SK-N-SH treated with all-trans-retinoic acid at 6 μM for 48 hours (cell line): Measurements from ENCODE around the gene PARP11.

Experiments used
- ATAC-seq: fragments of 200-7000 bp; cut with Tn5 transposase; 3 replicates; pipeline ENCODE4 v1.9.1; 2020; ENCODE audit warnings: mild to moderate bottlenecking, moderate library complexity
- ARNTL ChIP-seq: fragments of 450-650 bp; formaldehyde crosslinking; IDR thresholded peaks from 2 replicates; pipeline ENCODE4 v1.5.0; 2020; ENCODE audit warnings: low read depth, mild to moderate bottlenecking, moderate library complexity, borderline replicate concordance
- BACH2 ChIP-seq: fragments of 250-450 bp; sonication (Bioruptor Pico); IDR thresholded peaks from 2 replicates; pipeline ENCODE4 v1.9.0; 2021; ENCODE audit warnings: mild to moderate bottlenecking, borderline replicate concordance
- CREB5 ChIP-seq: fragments of 250-450 bp; sonication (Bioruptor Pico); IDR thresholded peaks from 2 replicates; pipeline ENCODE4 v1.5.1; 2020; ENCODE audit warnings: low read depth, mild to moderate bottlenecking, moderate library complexity
- CSDC2 ChIP-seq: fragments of 250-450 bp; sonication (Bioruptor Pico); IDR thresholded peaks from 2 replicates; pipeline ENCODE4 v1.5.0; 2020; ENCODE audit warnings: mild to moderate bottlenecking, moderate library complexity
- CSRNP3 ChIP-seq: fragments of 250-450 bp; sonication (Bioruptor Pico); IDR thresholded peaks from 2 replicates; pipeline ENCODE4 v1.5.1; 2021; ENCODE audit warnings: mild to moderate bottlenecking, moderate library complexity
- ESRRG ChIP-seq: fragments of 250-450 bp; sonication (Bioruptor Pico); IDR thresholded peaks from 2 replicates; pipeline ENCODE4 v1.6.1; 2021; ENCODE audit warnings: mild to moderate bottlenecking
- GLIS3 ChIP-seq: fragments of 250-450 bp; sonication (Bioruptor Pico); IDR thresholded peaks from 2 replicates; pipeline ENCODE4 v1.5.0; 2020; ENCODE audit warnings: mild to moderate bottlenecking, moderate library complexity
- ISL1 ChIP-seq: fragments of 250-450 bp; sonication (Bioruptor Pico); IDR thresholded peaks from 2 replicates; pipeline ENCODE4 v2.1.2; 2022; ENCODE audit warnings: mild to moderate bottlenecking, moderate library complexity
- OSR1 ChIP-seq: fragments of 250-450 bp; sonication (Bioruptor Pico); IDR thresholded peaks from 2 replicates; pipeline ENCODE4 v1.8.0; 2022; ENCODE audit warnings: moderate library complexity, mild to moderate bottlenecking, inconsistent platforms
- PATZ1 ChIP-seq: fragments of 250-450 bp; sonication (Bioruptor Pico); IDR thresholded peaks from 2 replicates; pipeline ENCODE4 v1.8.0; 2020; ENCODE audit warnings: mild to moderate bottlenecking, moderate library complexity, borderline replicate concordance
- POU6F1 ChIP-seq: fragments of 250-450 bp; sonication (Bioruptor Pico); IDR thresholded peaks from 2 replicates; pipeline ENCODE4 v1.8.0; 2021; ENCODE audit warnings: low read depth, mild to moderate bottlenecking, moderate library complexity, borderline replicate concordance
- RARB ChIP-seq: fragments of 250-450 bp; sonication (Bioruptor Pico); IDR thresholded peaks from 2 replicates; pipeline ENCODE4 v1.8.0; 2021; ENCODE audit warnings: mild to moderate bottlenecking, moderate library complexity
- SNAI2 ChIP-seq: fragments of 250-450 bp; sonication (Bioruptor Pico); IDR thresholded peaks from 2 replicates; pipeline ENCODE4 v1.5.0; 2020; ENCODE audit warnings: mild to moderate bottlenecking, moderate library complexity
- TCF4 ChIP-seq: fragments of 250-450 bp; sonication (Bioruptor Pico); IDR thresholded peaks from 2 replicates; pipeline ENCODE4 v1.8.0; 2021; ENCODE audit warnings: mild to moderate bottlenecking, moderate library complexity, borderline replicate concordance
- TOX ChIP-seq: fragments of 250-450 bp; sonication (Bioruptor Pico); IDR thresholded peaks from 2 replicates; pipeline ENCODE4 v1.8.0; 2021; ENCODE audit warnings: mild to moderate bottlenecking, moderate library complexity, borderline replicate concordance
- TSHZ2 ChIP-seq: fragments of 250-450 bp; sonication (Bioruptor Pico); IDR thresholded peaks from 2 replicates; pipeline ENCODE4 v1.5.0; 2020; ENCODE audit warnings: mild to moderate bottlenecking, moderate library complexity
- ZFP3 ChIP-seq: fragments of 250-450 bp; sonication (Bioruptor Pico); IDR thresholded peaks from 2 replicates; pipeline ENCODE4 v1.5.0; 2020; ENCODE audit warnings: mild to moderate bottlenecking, moderate library complexity
- ZNF565 ChIP-seq: fragments of 450-650 bp; formaldehyde crosslinking; conservative IDR thresholded peaks from 2 replicates; pipeline ENCODE4 v1.5.0; 2020; ENCODE audit warnings: low read depth, mild to moderate bottlenecking, moderate library complexity
- ZNF70 ChIP-seq: fragments of 450-650 bp; formaldehyde crosslinking; IDR thresholded peaks from 2 replicates; pipeline ENCODE4 v1.5.0; 2020; ENCODE audit warnings: mild to moderate bottlenecking, moderate library complexity
- ZNF8 ChIP-seq: fragments of 450-650 bp; formaldehyde crosslinking; IDR thresholded peaks from 2 replicates; pipeline ENCODE4 v1.5.0; 2020; ENCODE audit warnings: mild to moderate bottlenecking, moderate library complexity

PARP11 gene

GRCh38 chr12:3775385-3776035, 97.7 kb downstream of the PARP11 start:
- ATAC-seq, result no peak
- TF ChIP-seq CSDC2 (CRISPR knock-in tag) (no peak), SNAI2 (CRISPR knock-in tag) (no peak), ISL1 (CRISPR knock-in tag) (no peak), ARNTL (CRISPR knock-in tag) (no peak), ZNF565 (CRISPR knock-in tag) (no peak), RARB (CRISPR knock-in tag) (no peak), TOX (CRISPR knock-in tag) (no peak), TSHZ2 (CRISPR knock-in tag) (no peak)

GRCh38 chr12:3772380-3772779, 100.8 kb downstream of the PARP11 start:
- ATAC-seq, result no peak
- no peak for TF ChIP-seq ISL1 (CRISPR knock-in tag)
- TF ChIP-seq ZNF565 (CRISPR knock-in tag), result no peak
- no peak for TF ChIP-seq ESRRG (CRISPR knock-in tag)
- no peak for TF ChIP-seq SNAI2 (CRISPR knock-in tag)
- no peak for TF ChIP-seq RARB (CRISPR knock-in tag)
- TF ChIP-seq ZFP3 (CRISPR knock-in tag), result no peak
- TF ChIP-seq CSRNP3 (CRISPR knock-in tag), result no peak
- no peak for TF ChIP-seq TSHZ2 (CRISPR knock-in tag)
- TF ChIP-seq CREB5, result no peak
- TF ChIP-seq ARNTL (CRISPR knock-in tag), result no peak
- TF ChIP-seq BACH2 (CRISPR knock-in tag), result no peak
- no peak for TF ChIP-seq OSR1 (CRISPR knock-in tag)
- TF ChIP-seq PATZ1, result no peak
- TF ChIP-seq ZNF8, result no peak
- no peak for TF ChIP-seq TOX (CRISPR knock-in tag)

- ATAC-seq, result no peak
- TF ChIP-seq GLIS3, result no peak
- TF ChIP-seq TOX (CRISPR knock-in tag), result no peak
- no peak for TF ChIP-seq TSHZ2 (CRISPR knock-in tag)
- TF ChIP-seq ESRRG (CRISPR knock-in tag), result no peak
- TF ChIP-seq ZNF70 (CRISPR knock-in tag), result no peak
- no peak for TF ChIP-seq ZFP3 (CRISPR knock-in tag)
- no peak for TF ChIP-seq TCF4 (CRISPR knock-in tag)
- no peak for TF ChIP-seq POU6F1 (CRISPR knock-in tag)
- TF ChIP-seq CSRNP3 (CRISPR knock-in tag), result no peak
Observed at GRCh38 chr12:3771853-3772252, 101.3 kb downstream of the PARP11 start.
